Heart left ventricle (tissue), 16 donors: ENCODE data around the gene NAA80. TPM values are rescaled to one million over a fixed set of nuclear protein-coding genes. Genes with fewer than 3 reads are reported as not detected.

Source experiments
- ATAC-seq, 4 donors: fragments of 200-7000 bp; cut with Tn5 transposase; one replicate each; pipeline ENCODE4 v1.9.1; 2020 to 2022; ENCODE audit warnings: moderate library complexity in 4 of 4, mild to moderate bottlenecking in 3 of 4, moderate number of reproducible peaks in 1 of 4
- DNase-seq, 5 donors: peaks; one replicate each; pipeline ENCODE4 v3.0.0-alpha.2; 2020
- H3K27ac ChIP-seq, 12 donors: fragments of 200-600 bp; sonication (generic) in 4 of 12; one replicate each; pipeline versions ENCODE4 v1.5.0 to v1.8.0; 2016 to 2022; ENCODE audit warnings: mild to moderate bottlenecking in 2 of 12
- H3K27me3 ChIP-seq, 9 donors: fragments of 200-600 bp; sonication (generic) in 2 of 9; one replicate each; pipeline versions ENCODE4 v1.5.1 to v1.8.0; 2016 to 2022; ENCODE audit warnings: mild to moderate bottlenecking in 3 of 9
- H3K36me3 ChIP-seq, 9 donors: fragments of 200-600 bp; sonication (generic) in 2 of 9; one replicate each; pipeline versions ENCODE4 v1.5.0 to v1.8.0; 2018 to 2022; ENCODE audit warnings: mild to moderate bottlenecking in 2 of 9
- H3K4me1 ChIP-seq, 12 donors: fragments of 200-600 bp; sonication (generic) in 4 of 12; one replicate each; pipeline versions ENCODE4 v1.5.0 to v1.8.0; 2016 to 2022; ENCODE audit warnings: mild to moderate bottlenecking in 3 of 12
- H3K4me3 ChIP-seq, 12 donors: fragments of 200-600 bp; sonication (generic) in 4 of 12; one replicate each; pipeline versions ENCODE4 v1.5.0 to v1.8.0; 2017 to 2022; ENCODE audit warnings: mild to moderate bottlenecking in 9 of 12, moderate library complexity in 4 of 12
- H3K9me3 ChIP-seq, 12 donors: fragments of 200-600 bp; sonication (generic) in 4 of 12; one replicate each; pipeline versions ENCODE4 v1.5.0 to v1.8.0; 2016 to 2022; ENCODE audit warnings: mild to moderate bottlenecking in 1 of 12
- POLR2A ChIP-seq, 2 donors: fragments of 450-650 bp; IDR thresholded peaks; one replicate each; pipeline ENCODE4 v1.6.1; 2017; ENCODE audit warnings: antibody characterized with exemption in 2 of 2, mild to moderate bottlenecking in 2 of 2, moderate library complexity in 2 of 2
- WGBS, 4 donors: extraction: QIAGEN DNeasy Blood & Tissue Kit in 2 of 4; methylation state at CpG; one replicate each; pipeline versions ENCODE4 v1.1.5 to v1.1.7; 2013 to 2018; 5-methylcytosine and 5-hydroxymethylcytosine counted together
- intact Hi-C, 10 donors: fragments of 100-400 bp; cut with DNase I; formaldehyde crosslinking; loops; one replicate each; pipeline versions ENCODE4 v1.11.1 to v1.14.2; 2022
- polyA plus RNA-seq, 2 donors: library from polyadenylated mRNA; stranded (reverse); fragments of 200-250 nt; gene quantifications; one replicate each; pipeline ENCODE4 v1.2.3, GENCODE V29; 2013
- total RNA-seq, 9 donors: library from RNA; depleted of rRNA in 2 of 9; stranded (reverse); fragments of >200 nt in 2 of 9; fragmentation: NEBNext Ultra II Directional in 3 of 9; extraction: Animal tissue kit (Norgen Biotek cat#: 25700) in 3 of 9; gene quantifications; one replicate each; pipeline versions ENCODE4 v1.1.0 to v1.2.4, GENCODE V29; 2016 to 2023
- TF ChIP-seq, protein P1 (sequence below), 12 donors: fragments of 200-600 bp; sonication (generic) in 4 of 12; IDR thresholded peaks; one replicate each; pipeline versions ENCODE4 v1.5.0 to v1.8.0; 2018 to 2022; ENCODE audit warnings: antibody characterized with exemption in 12 of 12, mild to moderate bottlenecking in 5 of 12
- donor health status: ischemic (EF 13 %, LVEDD 7.1; RV severe dilation, severe dysfunction).
- donor health status: healthy with polysubstance abuse.
- donor health status: DM: no; HTN: yes; CAD: no.
- donor health status: DM: no; HTN: no; CAD: no.
- donor health status: ischemic (EF 25% LVEDD 6.9; RV normal size, moderate dysfunction).
- donor health status: ischemic (EF 25% LVEDD 5.7; RV mildly dilated, moderate dysfunction).
- donor health status: healthy.
- donor health status: DM: yes; HTN: yes; CAD: no.
- donor health status: ischemic (EF 35%, LVEDD 5.7; RV mildly dilated, moderate dysfunction).
- donor health status: nonischemic (EF 11% LVEDD 7.7; RV severe dilation, severe dysfunction).
- donor health status: DM: yes; HTN: yes; CAD: no.
- donor health status: PGD.
- donor health status: ischemic (EF 29% LVEDD 5.4; RV normal size, mild dysfunction).
- donor health status: nonischemic (EF 23%, LVEDD 6.1; RV moderate dilation, normal function).

The NAA80 gene
- total and polyA plus RNA-seq, 11 donors = 5.0 to 13.9 (median 9.8) TPM

DNA sequence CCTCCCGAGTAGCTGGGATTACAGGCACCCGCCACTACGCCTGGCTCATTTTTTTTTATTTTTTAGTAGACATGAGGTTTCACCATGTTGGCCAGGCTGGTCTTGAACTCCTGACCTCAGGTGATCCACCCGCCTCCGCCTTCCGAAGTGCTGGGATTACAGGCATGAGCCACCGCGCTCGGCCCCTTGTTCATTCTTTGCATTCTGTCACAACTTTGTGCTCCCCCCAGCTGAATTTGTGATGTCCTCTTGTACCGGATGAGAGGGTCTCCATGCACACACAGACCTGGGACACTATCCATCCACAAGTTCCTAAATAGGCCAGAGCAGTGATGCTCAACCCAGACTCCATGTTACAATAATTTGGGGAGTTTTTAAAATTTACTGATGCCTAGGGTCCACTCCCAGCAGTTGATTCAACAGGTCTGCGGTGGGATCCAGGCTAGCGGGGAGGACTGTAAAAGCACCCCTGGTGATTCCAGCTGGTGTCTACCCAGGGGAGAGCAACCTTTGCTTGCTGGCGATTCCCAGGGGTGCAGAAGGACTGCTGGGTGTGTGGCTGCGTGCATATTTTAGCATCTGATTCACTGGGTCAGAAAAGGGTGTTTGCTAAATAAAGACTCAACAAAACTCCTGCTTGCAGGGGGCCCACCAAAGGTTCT, 40.4 kb upstream of the NAA80 start:
- TF ChIP-seq, protein P1, sequence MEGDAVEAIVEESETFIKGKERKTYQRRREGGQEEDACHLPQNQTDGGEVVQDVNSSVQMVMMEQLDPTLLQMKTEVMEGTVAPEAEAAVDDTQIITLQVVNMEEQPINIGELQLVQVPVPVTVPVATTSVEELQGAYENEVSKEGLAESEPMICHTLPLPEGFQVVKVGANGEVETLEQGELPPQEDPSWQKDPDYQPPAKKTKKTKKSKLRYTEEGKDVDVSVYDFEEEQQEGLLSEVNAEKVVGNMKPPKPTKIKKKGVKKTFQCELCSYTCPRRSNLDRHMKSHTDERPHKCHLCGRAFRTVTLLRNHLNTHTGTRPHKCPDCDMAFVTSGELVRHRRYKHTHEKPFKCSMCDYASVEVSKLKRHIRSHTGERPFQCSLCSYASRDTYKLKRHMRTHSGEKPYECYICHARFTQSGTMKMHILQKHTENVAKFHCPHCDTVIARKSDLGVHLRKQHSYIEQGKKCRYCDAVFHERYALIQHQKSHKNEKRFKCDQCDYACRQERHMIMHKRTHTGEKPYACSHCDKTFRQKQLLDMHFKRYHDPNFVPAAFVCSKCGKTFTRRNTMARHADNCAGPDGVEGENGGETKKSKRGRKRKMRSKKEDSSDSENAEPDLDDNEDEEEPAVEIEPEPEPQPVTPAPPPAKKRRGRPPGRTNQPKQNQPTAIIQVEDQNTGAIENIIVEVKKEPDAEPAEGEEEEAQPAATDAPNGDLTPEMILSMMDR (IDR thresholded peaks at IDR 0.05) = no peak
- no peak for TF ChIP-seq POLR2A (IDR thresholded peaks at IDR 0.05)
- no peaks in the 10 kb centered on the region for H3K9me3 ChIP-seq
- 81 to 87% (median 84%) methylated on average over 14 of the region's 14 CpGs for WGBS, 4 donors
- H3K4me1 ChIP-seq = peaks cover 13 to 65% (median 55%) of the 10 kb centered on the region in 12 donors
- peak overlapping the region; percentile 62 to 100 (median 98) for H3K27ac ChIP-seq
- DNase-seq (no peak), ATAC-seq (no peak)
- intact Hi-C loops = loop anchor here in 1 of 10 donors (10.0 kb wide), 1 partner anchor 1045 kb away; the partner anchor contains the start of gene MANF
- H3K36me3 ChIP-seq = peaks cover 0 to 4% (median 0%) of the 10 kb centered on the region in 9 donors
- H3K4me3 ChIP-seq = peak overlapping the region in 11 of 12 donors; percentile 41 to 97 (median 67)
- peaks cover 0 to 4% (median 0%) of the 10 kb centered on the region in 9 donors for H3K27me3 ChIP-seq

DNA sequence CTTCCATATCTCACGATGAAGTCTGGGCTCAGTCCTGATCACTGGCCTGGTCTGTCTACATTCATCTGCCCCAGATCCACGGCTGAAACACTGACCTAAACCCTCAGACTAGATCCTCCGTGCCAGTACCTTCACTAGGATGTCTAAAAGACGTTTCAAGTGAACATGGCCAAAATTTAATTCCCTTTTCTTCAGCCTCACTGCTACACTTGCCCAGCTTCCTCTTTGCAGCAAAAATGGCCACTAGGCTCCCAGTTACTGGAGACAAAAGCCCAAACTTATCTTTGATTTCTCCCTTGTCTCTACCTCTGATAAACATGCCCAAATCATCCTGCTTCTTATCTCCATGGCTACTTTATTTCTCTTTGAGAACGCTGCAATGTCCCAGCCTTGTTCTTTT, 39.8 kb upstream of the NAA80 start:
- H3K4me3 ChIP-seq = peak overlapping the region in 7 of 12 donors; percentile 84 to 97 (median 93)
- WGBS, 4 donors = 68 to 79% (median 72%) methylated on average over 5 of the region's 5 CpGs
- TF ChIP-seq, protein P1 (IDR thresholded peaks at IDR 0.05) = no peak
- TF ChIP-seq POLR2A (IDR thresholded peaks at IDR 0.05) = no peak
- H3K27ac ChIP-seq = peak overlapping the region in 11 of 12 donors; percentile 92 to 100 (median 98)
- no peaks in the 10 kb centered on the region for H3K9me3 ChIP-seq
- intact Hi-C loops = no loop called here
- H3K27me3 ChIP-seq = peaks cover 0 to 4% (median 0%) of the 10 kb centered on the region in 9 donors
- ATAC-seq = no peak
- H3K4me1 ChIP-seq = peaks cover 13 to 72% (median 61%) of the 10 kb centered on the region in 12 donors
- H3K36me3 ChIP-seq = peaks cover 0 to 9% (median 0%) of the 10 kb centered on the region in 9 donors
- DNase-seq = no peak

GRCh38 chr3:50337175-50337861, 38.1 kb upstream of the NAA80 start:
- DNase-seq (peak; percentile 100), ATAC-seq (peak; percentile 85 to 90 (median 86))
- Histone ChIP-seq H3K27me3 (peaks cover 0 to 4% (median 0%) of the 10 kb centered on the region in 9 donors), H3K4me1 (peaks cover 13 to 88% (median 72%) of the 10 kb centered on the region in 12 donors), H3K9me3 (no peaks in the 10 kb centered on the region), H3K27ac (peak overlapping the region; percentile 92 to 100 (median 98)), H3K4me3 (peak overlapping the region; percentile 70 to 97 (median 92)), H3K36me3 (peaks cover 0 to 25% (median 2%) of the 10 kb centered on the region in 9 donors)
- TF ChIP-seq POLR2A (IDR thresholded peaks at IDR 0.05) = peak; percentile 64 to 93
- TF ChIP-seq, protein P1 (IDR thresholded peaks at IDR 0.05) = no peak
- WGBS, 4 donors = 0 to 3% (median 1%) methylated on average over 31 to 79 of the region's 79 CpGs
- intact Hi-C loops = loop anchor here in 1 of 10 donors (1.0 kb wide), 1 partner anchor 34 kb away; the partner anchor contains the start of gene HYAL1
